ENCODE measurements around the gene ERCC6L2. TPM values are rescaled to one million over a fixed set of nuclear protein-coding genes. Genes with fewer than 3 reads are reported as not detected.

The ERCC6L2 gene
- polyA plus RNA-seq, 1 of the 3 experiments (the other 2 are of a cell fraction), result 10.0 TPM

GRCh38 chr9:95840074-95840473, 35.4 kb upstream of the ERCC6L2 start:
- CTCF ChIA-PET, result no interaction called here
- TF ChIP-seq MAX (IDR thresholded peaks at IDR 0.05; ENCODE audit: low read depth), result no peak
- TF ChIP-seq EZH2phosphoT487 (IDR thresholded peaks at IDR 0.05; ENCODE audit: borderline replicate concordance, low read depth), result no peak
- TF ChIP-seq IRF3 (IDR thresholded peaks at IDR 0.05; ENCODE audit: low read depth, low read length), result no peak
- no peak for TF ChIP-seq RCOR1 (IDR thresholded peaks at IDR 0.05; ENCODE audit: low read length)
- TF ChIP-seq MEF2A (IDR thresholded peaks at IDR 0.05; ENCODE audit: borderline replicate concordance, low read depth), result no peak
- no peak for TF ChIP-seq TAF1 (IDR thresholded peaks at IDR 0.05; ENCODE audit: borderline replicate concordance, low read depth, low read length)
- TF ChIP-seq FOXJ3 (CRISPR knock-in tag; IDR thresholded peaks at IDR 0.05), result no peak
- TF ChIP-seq REST (IDR thresholded peaks at IDR 0.05; ENCODE audit: low read depth, low read length), result no peak
- TF ChIP-seq SMC3 (IDR thresholded peaks at IDR 0.05; ENCODE audit: low read depth, low read length), result no peak
- no peak for TF ChIP-seq POLR2AphosphoS5 (IDR thresholded peaks at IDR 0.05; ENCODE audit: low read depth, low read length)

GRCh38 chr9:95841377-95841776, 34.1 kb upstream of the ERCC6L2 start:
- 91% methylated on average over 3 of the region's 3 CpGs for WGBS (ENCODE audit: low lambda C conversion rate)
- no peak overlapping the region for H2AFZ ChIP-seq (ENCODE audit: low read depth)
- H3K4me1 ChIP-seq (ENCODE audit: control insufficient read depth in 1 of 2, insufficient read depth in 2 of 2, low read depth in 1 of 2, low read length in 1 of 2), result peaks cover 0 to 2% of the 10 kb centered on the region in 2 experiments; a peak in 2 of 4 replicates
- H3K9ac ChIP-seq, result no peak overlapping the region
- POLR2A ChIA-PET, result no interaction called here
- peaks cover 4% of the 10 kb centered on the region for H3F3A ChIP-seq (replicated peaks; ENCODE audit: insufficient read depth)
- H3K27me3 ChIP-seq (ENCODE audit: insufficient read depth), result no peaks in the 10 kb centered on the region
- H3K9me2 ChIP-seq, result no peaks in the 10 kb centered on the region
- H3K36me3 ChIP-seq (replicated peaks in 1 of 2; ENCODE audit: control insufficient read depth in 1 of 2, insufficient read depth in 2 of 2, low read length in 1 of 2), result no peaks in the 10 kb centered on the region
- H3K79me2 ChIP-seq (ENCODE audit: insufficient read depth), result no peaks in the 10 kb centered on the region
- no peak for TF ChIP-seq CTCF (IDR thresholded peaks at IDR 0.05)
- no peak for TF ChIP-seq USF1 (IDR thresholded peaks at IDR 0.05; ENCODE audit: borderline replicate concordance, low read depth)
- TF ChIP-seq RFX5 (IDR thresholded peaks at IDR 0.05; ENCODE audit: low read length), result no peak
- TF ChIP-seq MEF2A (IDR thresholded peaks at IDR 0.05; ENCODE audit: borderline replicate concordance, low read depth), result no peak
- TF ChIP-seq GABPA (IDR thresholded peaks at IDR 0.05; ENCODE audit: low read depth), result no peak
- TF ChIP-seq RCOR1 (IDR thresholded peaks at IDR 0.05; ENCODE audit: low read length), result no peak
- H4K20me1 ChIP-seq (ENCODE audit: insufficient read depth), result no peaks in the 10 kb centered on the region
- CTCF ChIA-PET, result no interaction called here
- H3K27ac ChIP-seq (ENCODE audit: low read depth in 2 of 2, low read length in 1 of 2), result no peak overlapping the region
- H3K4me2 ChIP-seq, result no peak overlapping the region
- H3K4me3 ChIP-seq (ENCODE audit: low read depth in 2 of 2, low read length in 1 of 2), result no peak overlapping the region
- no peak for DNase-seq
- H3K9me3 ChIP-seq, result no peaks in the 10 kb centered on the region

More at GRCh38 chr9:95840074-95840473, 35.4 kb upstream of the ERCC6L2 start:
- Histone ChIP-seq H3K9me3 (no peaks in the 10 kb centered on the region), H3K4me1 (ENCODE audit: control insufficient read depth in 1 of 2, insufficient read depth in 2 of 2, low read depth in 1 of 2, low read length in 1 of 2) (peaks cover 0 to 2% of the 10 kb centered on the region in 2 experiments; a peak in 2 of 4 replicates), H3K4me2 (no peak overlapping the region), H4K20me1 (ENCODE audit: insufficient read depth) (no peaks in the 10 kb centered on the region), H3F3A (replicated peaks; ENCODE audit: insufficient read depth) (peaks cover 9% of the 10 kb centered on the region), H2AFZ (ENCODE audit: low read depth) (no peak overlapping the region), H3K36me3 (replicated peaks in 1 of 2; ENCODE audit: control insufficient read depth in 1 of 2, insufficient read depth in 2 of 2, low read length in 1 of 2) (no peaks in the 10 kb centered on the region), H3K27ac (ENCODE audit: low read depth in 2 of 2, low read length in 1 of 2) (no peak overlapping the region), H3K79me2 (ENCODE audit: insufficient read depth) (no peaks in the 10 kb centered on the region), H3K27me3 (ENCODE audit: insufficient read depth) (no peaks in the 10 kb centered on the region), H3K9me2 (no peaks in the 10 kb centered on the region), H3K4me3 (ENCODE audit: low read depth in 2 of 2, low read length in 1 of 2) (no peak overlapping the region), H3K9ac (no peak overlapping the region)
- DNase-seq, result no peak
- 77% methylated on average over 2 of the region's 2 CpGs for WGBS (ENCODE audit: low lambda C conversion rate)
- POLR2A ChIA-PET, result no interaction called here

Data from SK-N-SH (cell line).